ENCODE data around the gene LDB2. TPM values are rescaled to one million over a fixed set of nuclear protein-coding genes. Genes with fewer than 3 reads are reported as not detected.

The LDB2 gene
- total RNA-seq, 1 donor from 2014 or later: 4.9 TPM

- H3K36me3 ChIP-seq (ENCODE audit: insufficient read depth, low read length): no peaks in the 10 kb centered on the region
- H3K4me3 ChIP-seq (ENCODE audit: insufficient read depth, low read depth, low read length): no peak overlapping the region
- no peak overlapping the region for H3K27ac ChIP-seq (ENCODE audit: low read depth, low read length)
- peak; percentile 39 for DNase-seq (ENCODE audit: low read depth)
- no peak overlapping the region for H3K9ac ChIP-seq (ENCODE audit: low read length)
- H3K4me2 ChIP-seq (ENCODE audit: low read length): no peak overlapping the region
- peaks cover 3% of the 10 kb centered on the region for H3K4me1 Mint-ChIP-seq (ENCODE audit: low read depth, unreplicated experiment)
- no peaks in the 10 kb centered on the region for H3K27me3 Mint-ChIP-seq (ENCODE audit: low read depth, unreplicated experiment)
- no peak for TF ChIP-seq CTCF (IDR thresholded peaks at IDR 0.05; ENCODE audit: insufficient read depth, low read depth, low read length)
- TF ChIP-seq EZH2 (IDR thresholded peaks at IDR 0.05; ENCODE audit: insufficient read depth, low read length): no peak
- H3K9me3 Mint-ChIP-seq (ENCODE audit: unreplicated experiment): no peaks in the 10 kb centered on the region
- FAIRE-seq: no peak
- peaks cover 1% of the 10 kb centered on the region for H3K36me3 Mint-ChIP-seq (ENCODE audit: low read depth, unreplicated experiment)
- H4K20me1 ChIP-seq (ENCODE audit: insufficient read depth, low read length): no peaks in the 10 kb centered on the region
- peaks cover 5% of the 10 kb centered on the region for H3K4me1 ChIP-seq (ENCODE audit: insufficient read depth, low read length)
- no peaks in the 10 kb centered on the region for H3K27me3 ChIP-seq (ENCODE audit: insufficient read depth, low read length)
- no peaks in the 10 kb centered on the region for H3K79me2 ChIP-seq (ENCODE audit: insufficient read depth, low read length)
- H2AFZ ChIP-seq (ENCODE audit: low read depth, low read length): no peak overlapping the region
- H3K9me3 ChIP-seq (ENCODE audit: insufficient read depth, low read depth, low read length): no peaks in the 10 kb centered on the region
- H3K27ac Mint-ChIP-seq (ENCODE audit: unreplicated experiment): no peak overlapping the region
- no peak overlapping the region for H3K4me3 Mint-ChIP-seq (ENCODE audit: unreplicated experiment)
Measured at GRCh38 chr4:16661813-16662212, 236.6 kb downstream of the LDB2 start.

- H3K27ac ChIP-seq (ENCODE audit: low read depth, low read length): no peak overlapping the region
- no peaks in the 10 kb centered on the region for H3K9me3 ChIP-seq (ENCODE audit: insufficient read depth, low read depth, low read length)
- no peaks in the 10 kb centered on the region for H3K36me3 ChIP-seq (ENCODE audit: insufficient read depth, low read length)
- no peak for FAIRE-seq
- H3K4me3 Mint-ChIP-seq (ENCODE audit: unreplicated experiment): no peak overlapping the region
- H3K4me1 Mint-ChIP-seq (ENCODE audit: low read depth, unreplicated experiment): peaks cover 3% of the 10 kb centered on the region
- no peaks in the 10 kb centered on the region for H4K20me1 ChIP-seq (ENCODE audit: insufficient read depth, low read length)
- H3K36me3 Mint-ChIP-seq (ENCODE audit: low read depth, unreplicated experiment): peaks cover 1% of the 10 kb centered on the region
- no peak overlapping the region for H3K9ac ChIP-seq (ENCODE audit: low read length)
- no peaks in the 10 kb centered on the region for H3K9me3 Mint-ChIP-seq (ENCODE audit: unreplicated experiment)
- H3K27ac Mint-ChIP-seq (ENCODE audit: unreplicated experiment): no peak overlapping the region
- DNase-seq (ENCODE audit: low read depth): no peak
- TF ChIP-seq EZH2 (IDR thresholded peaks at IDR 0.05; ENCODE audit: insufficient read depth, low read length): no peak
- TF ChIP-seq CTCF (IDR thresholded peaks at IDR 0.05; ENCODE audit: insufficient read depth, low read depth, low read length): no peak
- no peak overlapping the region for H2AFZ ChIP-seq (ENCODE audit: low read depth, low read length)
- H3K79me2 ChIP-seq (ENCODE audit: insufficient read depth, low read length): no peaks in the 10 kb centered on the region
- no peak overlapping the region for H3K4me2 ChIP-seq (ENCODE audit: low read length)
- H3K27me3 Mint-ChIP-seq (ENCODE audit: low read depth, unreplicated experiment): no peaks in the 10 kb centered on the region
- no peaks in the 10 kb centered on the region for H3K27me3 ChIP-seq (ENCODE audit: insufficient read depth, low read length)
- H3K4me1 ChIP-seq (ENCODE audit: insufficient read depth, low read length): no peaks in the 10 kb centered on the region
- H3K4me3 ChIP-seq (ENCODE audit: insufficient read depth, low read depth, low read length): no peak overlapping the region
Measured at GRCh38 chr4:16660656-16661055, 237.8 kb downstream of the LDB2 start.

- DNase-seq (ENCODE audit: low read depth) (no peak), FAIRE-seq (no peak)
- TF ChIP-seq CTCF (IDR thresholded peaks at IDR 0.05; ENCODE audit: insufficient read depth, low read depth, low read length): no peak
- no peak for TF ChIP-seq EZH2 (IDR thresholded peaks at IDR 0.05; ENCODE audit: insufficient read depth, low read length)
- no peak overlapping the region for H3K27ac ChIP-seq (ENCODE audit: low read depth, low read length)
- H2AFZ ChIP-seq (ENCODE audit: low read depth, low read length): no peak overlapping the region
- Mint-ChIP-seq H3K4me1 (ENCODE audit: low read depth, unreplicated experiment) (peaks cover 3% of the 10 kb centered on the region), H3K36me3 (ENCODE audit: low read depth, unreplicated experiment) (peaks cover 1% of the 10 kb centered on the region), H3K9me3 (ENCODE audit: unreplicated experiment) (no peaks in the 10 kb centered on the region), H3K27me3 (ENCODE audit: low read depth, unreplicated experiment) (no peaks in the 10 kb centered on the region), H3K4me3 (ENCODE audit: unreplicated experiment) (no peak overlapping the region), H3K27ac (ENCODE audit: unreplicated experiment) (no peak overlapping the region)
- H3K36me3 ChIP-seq (ENCODE audit: insufficient read depth, low read length): no peaks in the 10 kb centered on the region
- no peaks in the 10 kb centered on the region for H3K9me3 ChIP-seq (ENCODE audit: insufficient read depth, low read depth, low read length)
- no peaks in the 10 kb centered on the region for H4K20me1 ChIP-seq (ENCODE audit: insufficient read depth, low read length)
- H3K4me1 ChIP-seq (ENCODE audit: insufficient read depth, low read length): no peaks in the 10 kb centered on the region
- no peak overlapping the region for H3K4me2 ChIP-seq (ENCODE audit: low read length)
- no peaks in the 10 kb centered on the region for H3K27me3 ChIP-seq (ENCODE audit: insufficient read depth, low read length)
- no peak overlapping the region for H3K4me3 ChIP-seq (ENCODE audit: insufficient read depth, low read depth, low read length)
- H3K79me2 ChIP-seq (ENCODE audit: insufficient read depth, low read length): no peaks in the 10 kb centered on the region
- H3K9ac ChIP-seq (ENCODE audit: low read length): no peak overlapping the region
Measured at GRCh38 chr4:16659694-16660093, 238.8 kb downstream of the LDB2 start.

Data from astrocyte (in vitro differentiated cells and primary cell).